ENCODE data around the gene C19orf53.

C19orf53 gene

GRCh38 chr19:13825489-13826441 is 51.5 kb downstream of the C19orf53 start:
- TF ChIP-seq, protein P1, sequence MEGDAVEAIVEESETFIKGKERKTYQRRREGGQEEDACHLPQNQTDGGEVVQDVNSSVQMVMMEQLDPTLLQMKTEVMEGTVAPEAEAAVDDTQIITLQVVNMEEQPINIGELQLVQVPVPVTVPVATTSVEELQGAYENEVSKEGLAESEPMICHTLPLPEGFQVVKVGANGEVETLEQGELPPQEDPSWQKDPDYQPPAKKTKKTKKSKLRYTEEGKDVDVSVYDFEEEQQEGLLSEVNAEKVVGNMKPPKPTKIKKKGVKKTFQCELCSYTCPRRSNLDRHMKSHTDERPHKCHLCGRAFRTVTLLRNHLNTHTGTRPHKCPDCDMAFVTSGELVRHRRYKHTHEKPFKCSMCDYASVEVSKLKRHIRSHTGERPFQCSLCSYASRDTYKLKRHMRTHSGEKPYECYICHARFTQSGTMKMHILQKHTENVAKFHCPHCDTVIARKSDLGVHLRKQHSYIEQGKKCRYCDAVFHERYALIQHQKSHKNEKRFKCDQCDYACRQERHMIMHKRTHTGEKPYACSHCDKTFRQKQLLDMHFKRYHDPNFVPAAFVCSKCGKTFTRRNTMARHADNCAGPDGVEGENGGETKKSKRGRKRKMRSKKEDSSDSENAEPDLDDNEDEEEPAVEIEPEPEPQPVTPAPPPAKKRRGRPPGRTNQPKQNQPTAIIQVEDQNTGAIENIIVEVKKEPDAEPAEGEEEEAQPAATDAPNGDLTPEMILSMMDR (conservative IDR thresholded peaks at IDR 0.05; ENCODE audit: low read length) = no peak
- no peak overlapping the region for H3K4me3 ChIP-seq (ENCODE audit: low read length)
- peak; percentile 20 for DNase-seq (ENCODE audit: low read depth)

- DNase-seq (ENCODE audit: low read depth) = no peak
- TF ChIP-seq, protein P1 (conservative IDR thresholded peaks at IDR 0.05; ENCODE audit: low read length) = no peak
Measured at GRCh38 chr19:13826652-13827235, 52.5 kb downstream of the C19orf53 start.

GRCh38 chr19:13827656-13828055 is 53.4 kb downstream of the C19orf53 start:
- no peak for DNase-seq (ENCODE audit: low read depth)
- TF ChIP-seq, protein P1 (conservative IDR thresholded peaks at IDR 0.05; ENCODE audit: low read length) = no peak
- no peak overlapping the region for H3K4me3 ChIP-seq (ENCODE audit: low read length)

More at GRCh38 chr19:13826652-13827235, 52.5 kb downstream of the C19orf53 start:
- no peak overlapping the region for H3K4me3 ChIP-seq (ENCODE audit: low read length)

Data from AG10803 (cell line).